ENCODE results near the gene LIX1L.

- TF ChIP-seq CTCF (optimal IDR thresholded peaks at IDR 0.05 in 1 of 3, IDR thresholded peaks at IDR 0.05 in 1 of 3, conservative IDR thresholded peaks at IDR 0.05 in 1 of 3; ENCODE audit: extremely low read depth in 1 of 3, insufficient read depth in 2 of 3, low read length in 3 of 3) (no peak), EZH2 (IDR thresholded peaks at IDR 0.05; ENCODE audit: low read length) (no peak)
Observed at GRCh38 chr1:145927916-145928643, 29.7 kb downstream of the LIX1L start.
